ENCODE measurements around the gene ITGA7. TPM values are rescaled to one million over a fixed set of nuclear protein-coding genes. Genes with fewer than 3 reads are reported as not detected.

ITGA7 gene
- polyA plus RNA-seq, 1 of the 3 experiments (the other 2 are of a cell fraction): 19.7 TPM

DNA sequence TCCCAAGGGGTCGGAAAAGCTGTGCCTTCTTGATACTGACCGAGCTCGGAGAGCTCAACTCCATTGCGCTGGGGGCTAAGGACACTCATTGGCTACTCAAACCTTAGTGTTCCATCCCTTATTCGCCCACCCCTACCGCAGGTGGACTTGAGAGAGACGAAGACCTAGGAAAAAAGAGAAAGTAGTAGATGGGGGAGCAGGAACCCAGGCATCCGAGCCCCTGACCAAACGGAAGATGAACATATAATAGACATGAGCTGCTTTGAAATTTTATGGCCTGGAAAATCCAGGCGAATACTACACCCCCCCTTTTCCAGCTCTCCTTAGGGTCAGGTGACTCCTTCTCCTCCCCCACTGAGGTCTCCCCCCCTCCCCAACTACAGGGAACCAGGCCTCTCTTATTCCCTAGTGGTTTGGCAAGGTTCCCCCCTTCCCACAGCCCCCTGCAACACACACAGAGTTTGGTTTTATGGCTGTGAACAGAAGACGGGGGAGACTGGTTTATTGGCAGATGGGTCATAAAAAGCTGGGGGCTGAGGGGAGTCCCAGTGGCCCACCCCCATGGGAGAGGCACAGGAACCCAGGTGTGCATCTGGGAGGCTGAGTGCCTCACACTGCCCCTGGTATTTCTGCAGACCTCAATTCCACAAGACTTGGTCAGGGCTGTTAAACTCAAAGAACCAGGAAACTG, 36.8 kb upstream of the ITGA7 start:
- Histone ChIP-seq H3K79me2 (ENCODE audit: insufficient read depth) (no peaks in the 10 kb centered on the region), H2AFZ (ENCODE audit: low read depth) (peak overlapping the region; percentile 89; the same call in 1 of the 2 replicates), H3K9me3 (no peaks in the 10 kb centered on the region), H3K4me1 (ENCODE audit: control insufficient read depth in 1 of 2, insufficient read depth in 2 of 2, low read depth in 1 of 2, low read length in 1 of 2) (peaks cover 5 to 33% of the 10 kb centered on the region in 2 experiments; a peak in 3 of 4 replicates), H3F3A (replicated peaks; ENCODE audit: insufficient read depth) (peaks cover 17% of the 10 kb centered on the region), H3K9ac (peak overlapping the region; percentile 65; the same call in 1 of the 2 replicates), H3K27me3 (ENCODE audit: insufficient read depth) (no peaks in the 10 kb centered on the region), H3K4me2 (peak overlapping the region; percentile 82), H3K27ac (ENCODE audit: low read depth in 2 of 2, low read length in 1 of 2) (peak overlapping the region in 1 of 2 experiments; percentile 76; a peak in 1 of 4 replicates), H4K20me1 (ENCODE audit: insufficient read depth) (no peaks in the 10 kb centered on the region), H3K9me2 (no peaks in the 10 kb centered on the region), H3K4me3 (ENCODE audit: low read depth in 2 of 2, low read length in 1 of 2) (peak overlapping the region; percentile 77 to 79), H3K36me3 (replicated peaks in 1 of 2; ENCODE audit: control insufficient read depth in 1 of 2, insufficient read depth in 2 of 2, low read length in 1 of 2) (peaks cover 3 to 4% of the 10 kb centered on the region in 2 experiments)
- ChIA-PET POLR2A (interaction anchor here (0.8 to 1.8 kb wide), 5 partner anchors 10 to 229 kb away, joined by 3 to 7 read pairs (median 6); partner anchors contain the start of genes CD63, DNAJC14, ORMDL2 and SARNP), CTCF (interaction anchor here (0.8 to 14.4 kb wide), 13 partner anchors 9 to 445 kb away, joined by 3 to 358 read pairs (median 4); partner anchors contain the start of gene SMARCC2)
- TF ChIP-seq, protein P1, sequence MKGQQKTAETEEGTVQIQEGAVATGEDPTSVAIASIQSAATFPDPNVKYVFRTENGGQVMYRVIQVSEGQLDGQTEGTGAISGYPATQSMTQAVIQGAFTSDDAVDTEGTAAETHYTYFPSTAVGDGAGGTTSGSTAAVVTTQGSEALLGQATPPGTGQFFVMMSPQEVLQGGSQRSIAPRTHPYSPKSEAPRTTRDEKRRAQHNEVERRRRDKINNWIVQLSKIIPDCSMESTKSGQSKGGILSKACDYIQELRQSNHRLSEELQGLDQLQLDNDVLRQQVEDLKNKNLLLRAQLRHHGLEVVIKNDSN (IDR thresholded peaks at IDR 0.05; ENCODE audit: borderline replicate concordance, low read depth): 0 out of 2 replicates have a peak, but pooled peaks have one; percentile 27
- no peak for TF ChIP-seq NFIC (IDR thresholded peaks at IDR 0.05; ENCODE audit: borderline replicate concordance)
- WGBS (ENCODE audit: low lambda C conversion rate): 29% methylated on average over 11 of the region's 11 CpGs
- peak; percentile 39 for DNase-seq

- H3K79me2 ChIP-seq (ENCODE audit: insufficient read depth): no peaks in the 10 kb centered on the region
- H4K20me1 ChIP-seq (ENCODE audit: insufficient read depth): no peaks in the 10 kb centered on the region
- H3F3A ChIP-seq (replicated peaks; ENCODE audit: insufficient read depth): peaks cover 24% of the 10 kb centered on the region
- peak overlapping the region; percentile 77 to 79 for H3K4me3 ChIP-seq (ENCODE audit: low read depth in 2 of 2, low read length in 1 of 2)
- no peaks in the 10 kb centered on the region for H3K9me2 ChIP-seq
- peak overlapping the region; percentile 34 to 60; a peak in 2 of 4 replicates for H3K27ac ChIP-seq (ENCODE audit: low read depth in 2 of 2, low read length in 1 of 2)
- H3K27me3 ChIP-seq (ENCODE audit: insufficient read depth): no peaks in the 10 kb centered on the region
- H3K36me3 ChIP-seq (replicated peaks in 1 of 2; ENCODE audit: control insufficient read depth in 1 of 2, insufficient read depth in 2 of 2, low read length in 1 of 2): peaks cover 3% of the 10 kb centered on the region in 2 experiments
- H3K9me3 ChIP-seq: no peaks in the 10 kb centered on the region
- H3K4me2 ChIP-seq: peak overlapping the region; percentile 82
- peak overlapping the region; percentile 89 for H2AFZ ChIP-seq (ENCODE audit: low read depth)
- CTCF ChIA-PET: interaction anchor here (0.8 to 14.4 kb wide), 14 partner anchors 10 to 446 kb away, joined by 3 to 358 read pairs (median 4); partner anchors contain the start of gene SMARCC2
- POLR2A ChIA-PET: interaction anchor here (0.8 to 1.8 kb wide), 5 partner anchors 10 to 230 kb away, joined by 3 to 7 read pairs (median 6); partner anchors contain the start of genes CD63, DNAJC14, ORMDL2 and SARNP
- peaks cover 5 to 33% of the 10 kb centered on the region in 2 experiments; a peak in 3 of 4 replicates for H3K4me1 ChIP-seq (ENCODE audit: control insufficient read depth in 1 of 2, insufficient read depth in 2 of 2, low read depth in 1 of 2, low read length in 1 of 2)
- DNase-seq: peak; percentile 64
- TF ChIP-seq PBX3 (IDR thresholded peaks at IDR 0.05) (no peak), FOXJ3 (CRISPR knock-in tag; IDR thresholded peaks at IDR 0.05) (no peak), POLR2AphosphoS5 (IDR thresholded peaks at IDR 0.05; ENCODE audit: low read depth, low read length) (no peak), TEAD4 (IDR thresholded peaks at IDR 0.05; ENCODE audit: borderline replicate concordance, insufficient read depth) (no peak), MAX (IDR thresholded peaks at IDR 0.05; ENCODE audit: low read depth) (peak; percentile 16; the same call in 1 of the 2 replicates), NRF1 (IDR thresholded peaks at IDR 0.05; ENCODE audit: low read depth, low read length) (no peak)
- TF ChIP-seq, protein P2, sequence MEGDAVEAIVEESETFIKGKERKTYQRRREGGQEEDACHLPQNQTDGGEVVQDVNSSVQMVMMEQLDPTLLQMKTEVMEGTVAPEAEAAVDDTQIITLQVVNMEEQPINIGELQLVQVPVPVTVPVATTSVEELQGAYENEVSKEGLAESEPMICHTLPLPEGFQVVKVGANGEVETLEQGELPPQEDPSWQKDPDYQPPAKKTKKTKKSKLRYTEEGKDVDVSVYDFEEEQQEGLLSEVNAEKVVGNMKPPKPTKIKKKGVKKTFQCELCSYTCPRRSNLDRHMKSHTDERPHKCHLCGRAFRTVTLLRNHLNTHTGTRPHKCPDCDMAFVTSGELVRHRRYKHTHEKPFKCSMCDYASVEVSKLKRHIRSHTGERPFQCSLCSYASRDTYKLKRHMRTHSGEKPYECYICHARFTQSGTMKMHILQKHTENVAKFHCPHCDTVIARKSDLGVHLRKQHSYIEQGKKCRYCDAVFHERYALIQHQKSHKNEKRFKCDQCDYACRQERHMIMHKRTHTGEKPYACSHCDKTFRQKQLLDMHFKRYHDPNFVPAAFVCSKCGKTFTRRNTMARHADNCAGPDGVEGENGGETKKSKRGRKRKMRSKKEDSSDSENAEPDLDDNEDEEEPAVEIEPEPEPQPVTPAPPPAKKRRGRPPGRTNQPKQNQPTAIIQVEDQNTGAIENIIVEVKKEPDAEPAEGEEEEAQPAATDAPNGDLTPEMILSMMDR (IDR thresholded peaks at IDR 0.05): 0 out of 2 replicates have a peak, but pooled peaks have one; percentile 13
- WGBS (ENCODE audit: low lambda C conversion rate): 2% methylated on average over 19 of the region's 73 CpGs
- H3K9ac ChIP-seq: peak overlapping the region; percentile 65; the same call in 1 of the 2 replicates
Observed at GRCh38 chr12:55743406-55744339, 36.0 kb upstream of the ITGA7 start.

Data from SK-N-SH (cell line).